Measurements from ENCODE around the gene PIGW.

PIGW gene

GRCh38 chr17:36553459-36553858 is 18.7 kb downstream of the PIGW start:
- no peak overlapping the region for H3K9ac ChIP-seq (ENCODE audit: low read depth, low read length)
- no peaks in the 10 kb centered on the region for H3K27me3 ChIP-seq (ENCODE audit: insufficient read depth, low read length)
- no peaks in the 10 kb centered on the region for H3K4me1 ChIP-seq (ENCODE audit: insufficient read depth, low read length)
- H3K9me3 ChIP-seq (ENCODE audit: insufficient read depth, low read depth, low read length): no peaks in the 10 kb centered on the region
- H3K4me3 ChIP-seq (ENCODE audit: low read length): no peak overlapping the region
- no peak overlapping the region for H3K27ac ChIP-seq (ENCODE audit: low read length)
- H3K36me3 ChIP-seq (ENCODE audit: insufficient read depth, low read depth, low read length): peaks cover 34% of the 10 kb centered on the region

GRCh38 chr17:36566081-36566480 is 31.3 kb downstream of the PIGW start:
- no peak overlapping the region for H3K27ac ChIP-seq (ENCODE audit: low read length)
- peaks cover 56% of the 10 kb centered on the region for H3K36me3 ChIP-seq (ENCODE audit: insufficient read depth, low read depth, low read length)
- H3K9me3 ChIP-seq (ENCODE audit: insufficient read depth, low read depth, low read length): no peaks in the 10 kb centered on the region

DNA sequence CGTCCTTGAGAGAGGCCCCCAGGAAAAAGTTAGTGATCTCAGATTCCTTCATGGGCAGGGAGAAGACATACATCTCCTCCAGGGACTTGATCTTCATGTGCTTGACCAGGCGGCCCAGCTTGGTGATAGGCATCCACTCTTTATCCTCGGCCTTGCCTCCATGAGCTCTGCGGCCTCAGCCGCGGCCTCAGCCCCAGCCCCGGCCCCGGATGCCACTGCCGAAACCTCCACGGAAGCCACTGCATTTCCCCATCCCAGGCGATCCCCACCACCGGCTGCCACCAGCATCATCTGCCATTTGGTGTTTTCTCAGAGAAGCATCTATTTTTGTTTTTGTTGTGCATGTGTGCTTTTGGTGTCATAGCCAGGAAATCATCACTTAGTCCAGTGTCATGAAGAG is 40.2 kb downstream of the PIGW start:
- Histone ChIP-seq H3K4me1 (ENCODE audit: insufficient read depth, low read length) (no peaks in the 10 kb centered on the region), H3K27ac (ENCODE audit: low read length) (no peak overlapping the region), H3K27me3 (ENCODE audit: insufficient read depth, low read length) (no peaks in the 10 kb centered on the region), H3K4me3 (ENCODE audit: low read length) (no peak overlapping the region), H3K9ac (ENCODE audit: low read depth, low read length) (no peak overlapping the region), H3K36me3 (ENCODE audit: insufficient read depth, low read depth, low read length) (peaks cover 41% of the 10 kb centered on the region), H3K9me3 (ENCODE audit: insufficient read depth, low read depth, low read length) (no peaks in the 10 kb centered on the region)

More at GRCh38 chr17:36566081-36566480, 31.3 kb downstream of the PIGW start:
- no peak overlapping the region for H3K9ac ChIP-seq (ENCODE audit: low read depth, low read length)
- H3K4me3 ChIP-seq (ENCODE audit: low read length): no peak overlapping the region
- no peaks in the 10 kb centered on the region for H3K4me1 ChIP-seq (ENCODE audit: insufficient read depth, low read length)
- no peaks in the 10 kb centered on the region for H3K27me3 ChIP-seq (ENCODE audit: insufficient read depth, low read length)

GRCh38 chr17:36576793-36577192 is 42.0 kb downstream of the PIGW start:
- H3K36me3 ChIP-seq (ENCODE audit: insufficient read depth, low read depth, low read length): peaks cover 54% of the 10 kb centered on the region
- no peaks in the 10 kb centered on the region for H3K27me3 ChIP-seq (ENCODE audit: insufficient read depth, low read length)

DNA sequence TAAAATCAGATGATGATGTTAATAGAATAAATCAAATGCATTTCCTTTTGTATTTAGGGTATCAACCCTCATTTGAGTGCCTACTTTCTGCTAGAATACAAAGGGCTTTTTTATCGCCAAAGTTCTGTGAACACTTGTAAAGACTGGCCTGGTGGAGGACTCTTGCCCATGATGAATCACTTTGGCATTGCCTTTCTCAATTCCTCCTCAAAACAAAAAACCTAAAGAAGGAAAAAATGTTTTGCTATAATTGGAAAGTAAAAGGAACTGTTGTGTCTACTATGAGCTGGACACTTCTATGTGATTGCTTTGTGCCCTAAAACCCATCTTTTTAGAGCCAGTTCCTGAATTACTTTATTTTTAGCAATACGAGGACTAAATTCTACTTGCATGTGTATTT is 43.9 kb downstream of the PIGW start:
- Histone ChIP-seq H3K4me3 (ENCODE audit: low read length) (no peak overlapping the region), H3K27ac (ENCODE audit: low read length) (no peak overlapping the region), H3K4me1 (ENCODE audit: insufficient read depth, low read length) (no peaks in the 10 kb centered on the region), H3K9me3 (ENCODE audit: insufficient read depth, low read depth, low read length) (no peaks in the 10 kb centered on the region), H3K36me3 (ENCODE audit: insufficient read depth, low read depth, low read length) (peaks cover 55% of the 10 kb centered on the region), H3K9ac (ENCODE audit: low read depth, low read length) (no peak overlapping the region), H3K27me3 (ENCODE audit: insufficient read depth, low read length) (no peaks in the 10 kb centered on the region)

More at GRCh38 chr17:36576793-36577192, 42.0 kb downstream of the PIGW start:
- Histone ChIP-seq H3K9me3 (ENCODE audit: insufficient read depth, low read depth, low read length) (no peaks in the 10 kb centered on the region), H3K4me1 (ENCODE audit: insufficient read depth, low read length) (no peaks in the 10 kb centered on the region), H3K9ac (ENCODE audit: low read depth, low read length) (no peak overlapping the region), H3K4me3 (ENCODE audit: low read length) (no peak overlapping the region), H3K27ac (ENCODE audit: low read length) (no peak overlapping the region)

- H3K27me3 ChIP-seq (ENCODE audit: insufficient read depth, low read length): no peaks in the 10 kb centered on the region
- peaks cover 84% of the 10 kb centered on the region for H3K36me3 ChIP-seq (ENCODE audit: insufficient read depth, low read depth, low read length)
Measured at GRCh38 chr17:36583787-36584186, 49.0 kb downstream of the PIGW start.

GRCh38 chr17:36586138-36586537 is 51.4 kb downstream of the PIGW start:
- Histone ChIP-seq H3K36me3 (ENCODE audit: insufficient read depth, low read depth, low read length) (peaks cover 72% of the 10 kb centered on the region), H3K9ac (ENCODE audit: low read depth, low read length) (no peak overlapping the region), H3K4me3 (ENCODE audit: low read length) (no peak overlapping the region), H3K27me3 (ENCODE audit: insufficient read depth, low read length) (no peaks in the 10 kb centered on the region), H3K4me1 (ENCODE audit: insufficient read depth, low read length) (peaks cover 1% of the 10 kb centered on the region; the same call in 1 of the 2 replicates), H3K27ac (ENCODE audit: low read length) (no peak overlapping the region), H3K9me3 (ENCODE audit: insufficient read depth, low read depth, low read length) (no peaks in the 10 kb centered on the region)

More at GRCh38 chr17:36583787-36584186, 49.0 kb downstream of the PIGW start:
- Histone ChIP-seq H3K4me3 (ENCODE audit: low read length) (no peak overlapping the region), H3K27ac (ENCODE audit: low read length) (no peak overlapping the region), H3K9me3 (ENCODE audit: insufficient read depth, low read depth, low read length) (no peaks in the 10 kb centered on the region), H3K9ac (ENCODE audit: low read depth, low read length) (no peak overlapping the region), H3K4me1 (ENCODE audit: insufficient read depth, low read length) (no peaks in the 10 kb centered on the region)
